Iris pigment epithelial cell (primary cell): ENCODE results near the gene RYR2.

ENCODE experiments used
- DNase-seq: peaks from one replicate; pipeline ENCODE4 v3.0.0-alpha.2; 2011; ENCODE audit warnings: low read depth

The RYR2 gene

DNA sequence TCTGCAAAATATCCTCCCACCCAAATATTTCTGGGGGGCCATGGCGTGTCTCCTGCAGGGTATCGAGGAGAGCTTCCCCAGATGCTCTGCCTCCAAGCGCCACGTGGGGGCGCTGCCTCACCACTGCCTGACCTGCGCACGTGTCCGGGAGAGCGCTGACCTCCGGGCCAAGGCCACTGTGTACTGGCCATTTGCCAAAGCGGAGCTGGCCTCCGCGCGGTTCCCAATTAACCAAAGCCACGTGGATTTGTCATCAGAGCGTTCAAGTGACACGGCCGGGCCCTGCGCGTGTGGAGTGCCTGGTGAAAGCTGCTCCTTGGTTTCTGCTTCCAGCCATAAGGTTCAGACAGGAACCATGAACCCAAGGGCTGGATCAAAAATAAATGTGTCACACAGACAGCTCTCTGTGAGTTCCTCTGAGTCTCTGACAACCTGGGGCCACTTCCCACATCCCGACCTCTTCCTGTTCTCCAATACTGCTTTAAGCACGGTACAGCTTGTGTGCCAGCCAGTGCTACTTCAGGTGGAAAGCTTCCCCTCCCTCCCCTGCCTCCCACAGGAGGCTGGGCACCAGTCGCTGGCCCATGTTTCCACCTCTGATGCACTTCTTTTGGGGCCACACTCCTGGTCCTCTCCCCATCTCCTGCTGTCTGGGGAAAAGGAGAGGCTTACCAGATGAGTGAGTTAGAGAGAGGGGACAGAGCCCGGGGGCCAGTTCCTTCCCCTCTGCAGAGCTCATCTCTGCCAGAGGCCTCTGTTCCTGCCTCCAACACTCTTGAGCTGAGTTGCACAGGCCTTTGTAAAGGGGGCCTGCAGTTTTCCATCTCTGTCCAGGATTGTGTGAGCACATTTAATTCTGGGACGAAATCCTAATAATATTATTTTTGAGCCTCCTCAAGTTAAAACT lies 822.6 kb downstream of the RYR2 start:
- DNase-seq, result peak; percentile 20

DNA sequence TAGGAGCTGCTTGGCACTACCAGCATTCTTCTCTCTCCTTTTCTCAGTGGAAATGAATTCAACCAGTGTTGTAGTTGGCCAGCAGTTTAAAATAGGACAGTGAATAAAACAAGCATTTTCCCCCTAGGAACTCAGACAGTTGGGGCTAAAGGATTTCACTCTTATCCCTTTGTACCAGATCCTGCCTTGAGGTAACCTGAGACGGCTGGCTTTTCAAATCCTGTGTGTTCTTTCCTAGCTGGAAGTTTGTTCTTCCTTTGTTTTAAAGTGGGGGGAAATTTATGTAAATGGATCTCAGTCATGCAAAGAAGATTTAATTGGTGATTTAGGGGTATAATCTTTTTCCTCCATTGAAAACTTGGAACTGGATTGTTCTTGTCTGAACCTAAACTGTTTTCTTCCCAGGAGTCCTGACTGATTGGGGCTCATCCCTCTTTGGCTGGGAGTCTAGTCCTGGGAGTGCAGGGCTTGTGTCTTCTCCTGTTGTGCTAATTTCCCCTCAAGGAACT lies 825.5 kb downstream of the RYR2 start:
- no peak for DNase-seq

DNA sequence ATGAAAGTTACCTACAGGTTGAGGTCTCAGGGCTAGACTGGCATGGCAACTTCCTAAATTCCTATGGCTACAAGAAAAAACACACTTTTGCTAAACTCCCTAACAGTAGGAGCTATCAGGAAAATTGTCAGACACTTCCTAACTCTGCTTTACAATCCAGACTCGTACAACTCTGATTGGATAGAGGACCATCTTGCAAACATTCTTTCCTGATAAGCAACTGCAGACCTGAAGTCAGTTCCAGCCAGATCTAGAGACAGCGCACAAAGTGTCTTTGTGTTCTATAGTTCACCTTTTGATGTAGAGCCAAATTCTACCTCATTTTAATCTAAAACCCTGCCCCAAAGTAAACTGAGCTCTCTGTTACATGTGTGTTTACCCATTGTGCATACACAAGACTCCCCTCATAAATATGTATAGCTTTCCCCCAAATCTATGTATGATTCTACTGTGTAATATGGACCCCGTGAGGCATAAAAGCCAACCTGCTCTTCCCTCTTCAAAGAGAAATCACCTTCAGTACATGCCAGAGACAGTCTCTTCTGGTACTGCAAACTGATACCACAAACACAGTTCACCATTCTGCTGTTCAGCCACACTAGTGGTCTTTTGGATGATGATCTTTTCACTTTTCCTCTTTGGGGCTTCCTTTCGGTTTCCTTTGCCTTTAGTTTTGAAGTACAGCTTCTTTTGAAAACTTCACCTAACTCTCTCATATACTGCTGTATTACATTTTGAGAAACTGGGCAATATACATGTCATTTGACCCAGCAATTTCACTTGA lies 827.0 kb downstream of the RYR2 start:
- DNase-seq, result no peak

DNA sequence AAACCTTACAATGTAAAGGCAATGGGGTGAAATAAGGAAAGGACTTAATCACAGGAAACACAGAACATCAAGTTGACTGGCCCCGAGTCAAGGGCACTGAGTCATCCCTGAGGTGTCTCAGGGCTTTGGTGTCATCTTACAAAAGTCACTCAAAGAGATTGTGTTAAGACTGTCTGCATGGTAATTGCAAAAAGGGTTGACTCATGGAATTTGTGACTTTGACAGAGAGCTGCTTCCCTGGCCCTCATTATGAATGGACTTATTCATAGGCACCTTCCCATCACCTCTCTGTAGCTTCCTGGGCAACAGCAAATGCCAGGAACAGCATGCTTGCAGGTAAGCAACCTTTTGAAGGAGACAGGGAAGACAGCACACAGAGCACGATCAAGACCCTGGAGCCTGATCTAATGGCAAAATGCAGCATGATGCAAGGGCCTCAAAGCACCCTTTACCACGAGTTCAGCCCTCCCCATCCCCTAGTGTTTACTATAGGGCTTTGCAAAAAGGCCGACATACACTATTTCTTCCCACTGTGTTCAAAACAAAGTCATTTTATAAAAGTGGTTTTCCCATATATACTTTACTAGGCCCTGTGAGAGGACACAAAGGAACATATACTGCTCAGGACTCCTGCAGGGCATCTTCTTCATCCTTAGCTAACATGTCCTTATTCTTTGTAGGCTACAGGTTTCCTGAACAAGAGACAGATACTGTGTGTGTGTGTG lies 831.7 kb downstream of the RYR2 start:
- DNase-seq, result peak; percentile 83

DNA sequence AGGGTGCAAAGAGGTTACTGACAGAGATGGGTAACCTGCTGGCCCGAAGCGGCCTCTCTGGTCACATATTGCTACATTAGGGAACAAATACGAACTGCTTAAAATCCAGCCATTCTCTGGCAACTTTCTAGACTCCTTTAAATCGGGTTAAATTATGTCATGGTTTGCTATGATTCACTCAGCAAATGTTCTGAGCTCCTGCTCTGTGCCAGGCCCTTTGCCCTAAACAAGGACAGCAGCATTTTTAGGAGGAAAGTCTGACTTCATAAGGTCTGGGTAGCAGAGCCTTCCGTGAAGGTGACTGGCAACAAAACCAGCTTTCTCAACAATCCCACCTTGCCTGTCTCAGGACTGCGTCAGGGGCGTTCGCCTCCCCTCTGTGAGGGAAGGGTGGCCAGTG lies 833.3 kb downstream of the RYR2 start:
- DNase-seq, result peak; percentile 31

DNA sequence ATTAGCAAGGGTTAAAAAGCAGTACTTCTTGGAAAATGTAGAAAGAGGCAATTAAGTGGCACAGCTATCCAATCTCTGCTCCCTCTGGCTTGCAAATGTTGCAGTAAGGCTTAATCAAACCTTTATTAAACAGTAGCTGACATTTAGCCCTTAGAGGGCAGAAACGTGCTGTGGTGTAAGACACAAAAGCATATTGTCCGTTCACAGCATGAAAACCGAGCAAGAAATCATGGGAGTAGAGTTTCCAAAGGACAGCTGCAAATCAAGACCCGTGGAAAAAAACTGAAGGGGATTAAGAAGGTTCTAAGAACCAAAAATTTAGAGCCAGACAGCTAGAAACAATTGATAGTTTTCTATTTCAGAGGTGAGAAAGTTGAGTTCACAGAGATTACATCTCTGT lies 835.6 kb downstream of the RYR2 start:
- no peak for DNase-seq

DNA sequence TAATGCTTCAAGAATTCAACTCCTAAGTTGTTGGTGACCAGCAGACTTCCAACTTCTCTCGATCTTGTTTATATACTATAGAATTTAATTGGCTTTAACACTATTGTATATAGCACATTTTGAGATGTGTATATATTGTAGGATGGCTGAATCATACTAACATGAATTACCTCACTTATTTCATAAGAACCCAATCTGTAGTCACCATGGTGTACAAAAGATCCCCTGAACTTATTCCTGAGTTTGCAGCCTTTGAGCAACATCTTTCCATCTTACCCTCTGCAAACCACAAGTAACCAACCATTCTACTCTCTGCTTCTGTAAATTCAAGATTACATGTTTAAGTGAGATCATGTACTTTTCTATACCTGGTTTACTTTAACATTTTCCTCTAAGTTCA lies 836.4 kb downstream of the RYR2 start:
- no peak for DNase-seq

DNA sequence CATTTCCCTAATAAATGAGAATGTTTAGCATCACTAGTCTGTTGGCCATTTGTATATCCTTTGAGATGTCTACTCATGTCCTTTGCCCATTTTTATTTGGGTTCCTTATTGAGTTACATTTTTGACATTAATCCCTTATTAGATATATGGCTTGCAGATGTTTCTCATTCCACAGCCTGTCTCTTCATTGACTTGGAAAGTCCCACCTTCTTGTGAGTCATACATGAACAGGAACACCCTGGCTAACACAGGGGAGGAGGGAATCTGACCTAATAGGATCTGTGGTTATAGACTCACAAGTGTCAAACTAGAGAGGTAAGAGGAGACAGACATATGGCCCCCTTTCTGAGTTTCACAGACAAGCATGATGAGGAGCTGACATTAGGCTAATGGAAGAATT lies 837.2 kb downstream of the RYR2 start:
- peak; percentile 73 for DNase-seq
